Brain microvascular endothelial cell (primary cell): Measurements from ENCODE around the gene MARCHF5.

Experiments
- DNase-seq: peaks from one replicate; pipeline ENCODE4 v3.0.0-alpha.2; 2020
- H3K27ac ChIP-seq: fragments of 250-450 bp; sonication (Bioruptor Pico); 2 replicates; pipeline ENCODE4 v1.5.1; 2020; ENCODE audit warnings: mild to moderate bottlenecking, moderate library complexity
- H3K27me3 ChIP-seq: fragments of 250-450 bp; sonication (Bioruptor Pico); replicated peaks from 2 replicates; pipeline ENCODE4 v1.5.1; 2020; ENCODE audit warnings: mild to moderate bottlenecking
- H3K36me3 ChIP-seq: fragments of 250-450 bp; sonication (Bioruptor Pico); replicated peaks from 2 replicates; pipeline ENCODE4 v1.5.1; 2020; ENCODE audit warnings: mild to moderate bottlenecking
- H3K4me3 ChIP-seq: 2 replicates; pipeline ENCODE4 v1.5.1; 2011; ENCODE audit warnings: low read depth, mild to moderate bottlenecking, control low read depth, low read length, moderate library complexity
- in situ Hi-C: cut with HindIII; loops from 2 replicates; pipeline ENCODE4 v1.10.0; 2017; ENCODE audit warnings: low sequenced_read_pairs, low pct_ligation_motif_present
- TF ChIP-seq, protein P1 (sequence below): IDR thresholded peaks from 2 replicates; pipeline ENCODE4 v1.5.1; 2011; ENCODE audit warnings: low read depth, mild to moderate bottlenecking, moderate library complexity, low read length, control low read depth, inconsistent platforms; ENCODE audit errors: missing control alignments

The MARCHF5 gene, protein sequence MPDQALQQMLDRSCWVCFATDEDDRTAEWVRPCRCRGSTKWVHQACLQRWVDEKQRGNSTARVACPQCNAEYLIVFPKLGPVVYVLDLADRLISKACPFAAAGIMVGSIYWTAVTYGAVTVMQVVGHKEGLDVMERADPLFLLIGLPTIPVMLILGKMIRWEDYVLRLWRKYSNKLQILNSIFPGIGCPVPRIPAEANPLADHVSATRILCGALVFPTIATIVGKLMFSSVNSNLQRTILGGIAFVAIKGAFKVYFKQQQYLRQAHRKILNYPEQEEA

DNA sequence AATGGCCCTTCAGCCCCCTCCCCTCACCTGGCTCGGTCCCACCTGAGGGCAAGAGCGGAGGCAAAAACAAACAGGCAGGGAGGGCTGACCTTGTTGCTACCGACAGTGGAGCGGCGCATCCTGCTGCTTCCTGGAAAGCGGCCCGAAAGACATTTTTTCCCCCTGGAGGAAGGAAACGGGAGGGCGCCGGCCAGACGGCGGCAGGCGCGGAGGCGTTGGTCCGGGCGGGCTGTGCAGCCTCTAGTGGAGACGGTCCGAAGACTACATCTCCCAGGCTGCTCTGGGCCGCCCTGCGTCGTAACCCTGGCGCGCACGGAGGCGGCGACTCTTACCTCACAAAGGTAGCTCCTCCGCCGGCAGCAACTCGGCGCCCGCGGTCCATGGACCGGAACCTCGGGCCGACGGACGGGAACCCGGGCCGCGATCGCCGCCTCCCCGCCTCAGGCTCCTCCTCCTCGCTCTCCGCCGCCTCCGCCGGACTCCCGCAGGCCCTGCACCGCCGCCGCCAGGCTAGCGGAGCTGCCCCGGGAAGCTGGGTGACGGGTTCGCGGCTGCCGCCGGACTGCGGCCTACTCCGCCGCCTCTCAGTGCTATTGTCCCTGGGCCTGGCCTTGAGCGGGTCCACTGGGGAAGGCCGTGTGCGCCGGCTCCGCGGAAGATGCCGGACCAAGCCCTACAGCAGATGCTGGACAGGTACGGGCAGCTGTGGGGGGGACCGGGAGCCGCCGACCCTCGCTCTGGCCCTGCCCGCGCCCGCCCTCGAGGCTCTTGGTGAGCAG is at the start of gene MARCHF5, which contains the start of gene CPEB3:
Gene MARCHF5, plus strand, starts transcription at position 331 of the 779 bp plus-strand sequence. Its CDS starts 328 bp downstream, at position 659.
Gene CPEB3, minus strand, starts transcription at position 242 of the 779 bp plus-strand sequence. CDS start 50,728 bp downstream, outside the sequence.
- DNase-seq, result peak; percentile 95
- H3K27me3 ChIP-seq, result no peaks in the 10 kb centered on the region
- peaks cover 2% of the 10 kb centered on the region for H3K36me3 ChIP-seq
- in situ Hi-C loops, result no loop called here
- H3K27ac ChIP-seq, result peak within 1 kb of the TSS; percentile 87
- TF ChIP-seq, protein P1, sequence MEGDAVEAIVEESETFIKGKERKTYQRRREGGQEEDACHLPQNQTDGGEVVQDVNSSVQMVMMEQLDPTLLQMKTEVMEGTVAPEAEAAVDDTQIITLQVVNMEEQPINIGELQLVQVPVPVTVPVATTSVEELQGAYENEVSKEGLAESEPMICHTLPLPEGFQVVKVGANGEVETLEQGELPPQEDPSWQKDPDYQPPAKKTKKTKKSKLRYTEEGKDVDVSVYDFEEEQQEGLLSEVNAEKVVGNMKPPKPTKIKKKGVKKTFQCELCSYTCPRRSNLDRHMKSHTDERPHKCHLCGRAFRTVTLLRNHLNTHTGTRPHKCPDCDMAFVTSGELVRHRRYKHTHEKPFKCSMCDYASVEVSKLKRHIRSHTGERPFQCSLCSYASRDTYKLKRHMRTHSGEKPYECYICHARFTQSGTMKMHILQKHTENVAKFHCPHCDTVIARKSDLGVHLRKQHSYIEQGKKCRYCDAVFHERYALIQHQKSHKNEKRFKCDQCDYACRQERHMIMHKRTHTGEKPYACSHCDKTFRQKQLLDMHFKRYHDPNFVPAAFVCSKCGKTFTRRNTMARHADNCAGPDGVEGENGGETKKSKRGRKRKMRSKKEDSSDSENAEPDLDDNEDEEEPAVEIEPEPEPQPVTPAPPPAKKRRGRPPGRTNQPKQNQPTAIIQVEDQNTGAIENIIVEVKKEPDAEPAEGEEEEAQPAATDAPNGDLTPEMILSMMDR, result peak; percentile 77
- H3K4me3 ChIP-seq, result peak within 1 kb of the TSS; percentile 92

DNA sequence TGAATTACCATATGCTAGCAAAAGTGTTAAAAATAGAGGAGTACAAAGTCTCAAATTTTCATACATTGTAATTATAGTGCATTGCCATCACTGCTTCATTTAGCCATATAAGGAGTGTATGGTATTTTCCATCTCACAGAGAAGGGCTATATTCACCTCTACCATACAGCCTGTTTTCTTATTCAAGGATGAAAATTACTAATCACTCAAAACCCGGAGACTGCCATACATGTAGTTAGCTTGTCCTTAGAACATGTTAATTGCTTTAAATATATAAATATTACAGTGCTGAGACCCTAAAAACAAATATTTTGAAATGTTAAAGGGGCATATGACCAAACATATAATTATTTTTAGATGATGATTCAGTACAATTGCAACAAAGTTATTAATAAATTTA is 49.5 kb upstream of the MARCHF5 start:
- no peak for DNase-seq
- H3K4me3 ChIP-seq, result peak overlapping the region; percentile 66

DNA sequence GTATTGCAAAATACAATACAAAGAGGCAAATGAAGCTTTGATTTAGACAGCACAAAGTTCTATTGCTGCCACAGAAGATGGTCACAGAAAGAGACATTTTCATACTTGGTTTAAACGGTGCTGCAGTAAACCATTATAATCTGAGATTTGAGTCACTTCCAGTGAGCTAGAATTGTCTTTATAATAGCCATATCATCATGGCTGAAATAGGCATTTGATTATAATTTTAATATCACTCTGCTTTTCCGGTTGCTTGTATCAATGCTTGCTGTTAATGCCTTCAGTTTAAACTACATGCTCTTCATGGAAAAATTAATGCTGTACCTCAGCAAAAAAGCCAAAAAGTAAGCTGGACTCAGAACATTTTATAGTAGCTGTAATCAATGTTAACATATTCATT is 48.6 kb upstream of the MARCHF5 start:
- TF ChIP-seq, protein P1, result no peak
- no peaks in the 10 kb centered on the region for H3K27me3 ChIP-seq
- no peak for DNase-seq
- no peak overlapping the region for H3K4me3 ChIP-seq
- H3K27ac ChIP-seq, result no peak overlapping the region
- H3K36me3 ChIP-seq, result no peaks in the 10 kb centered on the region
- in situ Hi-C loops, result no loop called here

More for the DNA sequence above, 49.5 kb upstream of the MARCHF5 start:
- H3K36me3 ChIP-seq, result no peaks in the 10 kb centered on the region
- TF ChIP-seq, protein P1, result no peak
- in situ Hi-C loops, result no loop called here
- H3K27ac ChIP-seq, result no peak overlapping the region
- no peaks in the 10 kb centered on the region for H3K27me3 ChIP-seq

DNA sequence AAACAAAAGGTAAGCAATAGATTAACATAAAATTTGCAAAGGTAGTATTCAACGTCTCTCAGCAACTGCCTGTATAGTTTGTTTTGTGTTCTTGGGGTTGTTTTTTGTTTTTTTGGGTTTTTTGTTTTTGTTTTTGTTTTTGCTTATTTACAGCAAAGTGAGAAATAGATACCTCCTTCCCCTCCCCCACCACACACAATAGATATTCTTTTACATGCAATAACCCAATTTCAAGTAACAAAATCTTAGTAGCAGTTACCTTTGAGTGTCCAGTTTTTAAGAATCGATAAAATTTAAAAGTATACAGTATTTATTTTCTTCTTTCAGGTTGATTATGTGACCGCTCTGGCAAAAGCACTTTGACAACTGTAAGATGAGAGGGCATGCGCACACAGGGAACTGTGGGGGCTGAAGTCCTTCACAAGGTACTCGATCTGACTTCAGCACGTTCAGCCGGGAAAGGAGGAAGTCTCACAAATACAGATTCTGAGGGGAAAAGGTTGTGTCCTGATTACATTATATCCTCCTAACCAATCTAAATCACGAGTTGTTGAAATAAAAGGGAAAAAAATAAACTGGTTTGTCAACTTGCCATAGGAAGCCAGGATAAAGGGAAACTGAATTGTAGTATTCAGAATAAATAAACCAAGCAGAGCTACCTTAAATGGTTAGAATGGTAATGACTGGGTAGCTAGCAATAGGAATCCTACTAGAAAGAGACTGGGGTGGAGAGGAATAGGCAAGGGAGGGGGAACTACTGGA is 47.9 kb upstream of the MARCHF5 start:
- no peak overlapping the region for H3K27ac ChIP-seq
- H3K4me3 ChIP-seq, result peak overlapping the region; percentile 40
- TF ChIP-seq, protein P1, result no peak
- DNase-seq, result peak; percentile 49
- no peaks in the 10 kb centered on the region for H3K27me3 ChIP-seq
- no peaks in the 10 kb centered on the region for H3K36me3 ChIP-seq
- in situ Hi-C loops, result no loop called here

DNA sequence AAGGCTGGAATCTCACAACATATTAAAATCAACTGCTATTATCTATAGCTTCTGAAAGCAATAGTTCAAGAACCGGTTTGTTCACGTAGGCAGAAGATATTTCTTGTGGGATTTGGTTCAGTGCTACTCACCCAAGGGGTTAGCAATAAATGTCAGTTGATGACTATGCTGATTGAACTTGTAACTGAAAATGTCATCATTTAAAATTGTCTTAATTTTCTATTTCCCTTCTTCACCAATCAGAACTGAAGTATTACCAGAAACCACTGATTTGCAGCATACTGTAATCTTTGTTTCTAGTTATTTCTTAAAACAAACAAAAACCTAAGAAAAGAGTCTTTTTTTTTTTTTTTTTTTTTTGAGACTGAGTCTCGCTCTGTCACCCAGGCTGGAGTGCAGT is 46.2 kb upstream of the MARCHF5 start:
- DNase-seq, result no peak
- Histone ChIP-seq H3K4me3 (no peak overlapping the region), H3K27ac (no peak overlapping the region), H3K27me3 (no peaks in the 10 kb centered on the region), H3K36me3 (no peaks in the 10 kb centered on the region)
- TF ChIP-seq, protein P1, result no peak
- in situ Hi-C loops, result no loop called here
